Smooth muscle cell of trachea (primary cell): ENCODE data around the gene TOMM70. TPM values are rescaled to one million over a fixed set of nuclear protein-coding genes. Genes with fewer than 3 reads are reported as not detected.

Experiments used
- total RNA-seq: library from RNA; depleted of rRNA; stranded (reverse); fragments of >200 nt; gene quantifications from 2 replicates; pipeline ENCODE4 v1.2.1, GENCODE V29; 2014

TOMM70 gene
- 58.9 and 69.7 TPM in 2 replicates for total RNA-seq

GRCh38 chr3:100400780-100401673 lies at the start of gene TOMM70, which contains the start of gene LNP1:
Gene TOMM70 (minus strand): TSS chr3:100401089. CDS start chr3:100400949, 140 bp downstream.
Gene LNP1 (plus strand): TSS chr3:100401539. CDS start chr3:100429730, 28,191 bp downstream.

GRCh38 chr3:100334488-100335351 lies 66.2 kb downstream of the TOMM70 start, which contains the start of gene NIT2:
Gene NIT2 (plus strand): TSS chr3:100334757. CDS start chr3:100334792, 35 bp downstream.

Other genes with a start within 250 kb of the TOMM70 start
- 84.5 and 117 TPM in 2 replicates for gene TBC1D23, start 140.1 kb downstream of the TOMM70 start, total RNA-seq
- gene NIT2, start 66.3 kb downstream of the TOMM70 start, total RNA-seq, result 14.1 and 20.9 TPM in 2 replicates
- gene LNP1, start 450 bp upstream of the TOMM70 start, total RNA-seq, result 5.0 and 6.8 TPM in 2 replicates
- 29.2 and 50.8 TPM in 2 replicates for gene TMEM45A, start 91.5 kb upstream of the TOMM70 start, total RNA-seq
- not detected in 2 replicates for gene ADGRG7, start 208.5 kb upstream of the TOMM70 start, total RNA-seq